NCI-H526 (cell line): ENCODE measurements around the gene ADARB2.

Experiments
- DNase-seq, 2 experiments: peaks; one replicate each; lab custom pipeline; 2025; lab: John Stamatoyannopoulos, UW

The ADARB2 gene

GRCh38 chr10:1187151-1187854 is 550.0 kb downstream of the ADARB2 start:
- no peak for DNase-seq

DNA sequence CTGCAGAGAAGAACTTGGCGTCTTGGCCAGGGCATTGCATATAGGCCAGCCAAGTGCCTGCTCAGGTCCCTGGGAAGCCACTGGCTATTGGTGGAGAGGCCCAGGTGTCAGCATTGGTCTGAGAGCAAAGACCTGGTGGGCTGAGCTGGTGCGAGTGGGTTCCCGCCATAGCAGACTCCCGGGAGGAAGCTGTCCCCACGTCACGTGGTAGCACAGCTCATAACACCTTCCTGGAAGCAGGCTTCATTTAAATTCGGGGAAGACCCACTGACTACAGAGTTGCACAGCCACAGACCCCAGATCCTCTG is 550.7 kb downstream of the ADARB2 start:
- DNase-seq, result no peak

GRCh38 chr10:1185911-1186682 is 551.2 kb downstream of the ADARB2 start:
- DNase-seq, result no peak

DNA sequence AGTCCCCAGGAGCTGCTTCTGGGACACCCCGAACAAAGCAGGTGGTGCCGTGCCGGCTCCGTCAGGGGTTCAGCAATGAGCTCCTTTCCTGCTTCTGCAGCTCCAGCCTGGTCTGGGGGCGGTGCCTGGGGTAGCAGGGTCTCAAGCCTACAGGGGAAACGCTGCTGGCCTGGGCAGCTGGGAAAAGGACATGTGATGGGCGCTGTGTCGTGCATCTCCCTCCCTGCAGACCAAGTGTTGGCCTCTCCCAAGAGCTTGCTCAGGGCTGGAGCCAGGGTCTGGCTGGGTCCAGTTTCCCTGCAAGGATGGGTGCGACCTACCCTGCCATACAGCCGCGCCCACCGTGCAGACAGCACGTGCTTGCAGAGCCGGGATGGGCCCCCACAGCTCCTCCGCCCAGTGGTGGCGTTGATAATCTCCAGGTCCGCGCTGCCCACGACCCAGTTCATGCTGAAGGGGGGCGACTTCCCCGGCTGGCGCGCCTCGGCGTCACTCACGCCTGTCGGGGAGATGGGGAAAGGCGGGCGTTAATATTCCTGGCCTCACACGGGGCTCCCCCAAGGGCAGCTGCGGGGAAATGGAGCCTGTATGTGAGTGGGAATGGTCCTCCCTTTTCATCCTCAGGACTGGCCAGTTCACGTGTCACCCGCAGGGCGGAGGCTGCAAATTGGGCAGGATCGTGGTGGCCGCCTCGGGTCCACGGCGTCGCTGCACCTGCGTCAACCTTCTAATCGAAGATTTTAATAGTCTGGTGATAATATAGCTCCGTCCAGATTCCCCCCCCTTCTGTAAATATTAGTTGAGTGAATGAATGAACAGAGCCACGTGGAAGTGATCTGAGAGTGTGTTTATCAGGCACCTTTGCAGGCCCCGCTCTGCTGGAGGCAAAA is 552.5 kb downstream of the ADARB2 start:
- no peak for DNase-seq

- DNase-seq, result no peak
Observed at GRCh38 chr10:1183701-1184100, 553.6 kb downstream of the ADARB2 start.

DNA sequence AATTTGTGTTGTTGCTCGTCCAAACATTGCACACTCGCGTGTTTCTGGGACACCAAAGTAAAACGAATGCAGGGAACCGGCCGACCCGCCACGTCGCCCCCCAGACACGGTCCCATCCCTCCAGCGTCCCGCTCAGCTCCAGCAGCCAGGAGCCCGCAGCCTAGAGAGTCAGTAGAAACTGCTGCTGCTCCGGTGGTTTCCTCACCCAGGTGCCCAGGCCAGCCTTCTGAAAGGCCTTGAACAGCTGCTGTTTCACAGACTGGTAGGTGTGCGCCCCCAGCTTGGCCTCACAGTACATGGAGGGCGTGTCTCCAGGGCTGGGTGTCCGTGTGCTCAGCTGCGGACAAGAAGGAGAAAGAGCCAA is 554.3 kb downstream of the ADARB2 start:
- DNase-seq, result no peak

DNA sequence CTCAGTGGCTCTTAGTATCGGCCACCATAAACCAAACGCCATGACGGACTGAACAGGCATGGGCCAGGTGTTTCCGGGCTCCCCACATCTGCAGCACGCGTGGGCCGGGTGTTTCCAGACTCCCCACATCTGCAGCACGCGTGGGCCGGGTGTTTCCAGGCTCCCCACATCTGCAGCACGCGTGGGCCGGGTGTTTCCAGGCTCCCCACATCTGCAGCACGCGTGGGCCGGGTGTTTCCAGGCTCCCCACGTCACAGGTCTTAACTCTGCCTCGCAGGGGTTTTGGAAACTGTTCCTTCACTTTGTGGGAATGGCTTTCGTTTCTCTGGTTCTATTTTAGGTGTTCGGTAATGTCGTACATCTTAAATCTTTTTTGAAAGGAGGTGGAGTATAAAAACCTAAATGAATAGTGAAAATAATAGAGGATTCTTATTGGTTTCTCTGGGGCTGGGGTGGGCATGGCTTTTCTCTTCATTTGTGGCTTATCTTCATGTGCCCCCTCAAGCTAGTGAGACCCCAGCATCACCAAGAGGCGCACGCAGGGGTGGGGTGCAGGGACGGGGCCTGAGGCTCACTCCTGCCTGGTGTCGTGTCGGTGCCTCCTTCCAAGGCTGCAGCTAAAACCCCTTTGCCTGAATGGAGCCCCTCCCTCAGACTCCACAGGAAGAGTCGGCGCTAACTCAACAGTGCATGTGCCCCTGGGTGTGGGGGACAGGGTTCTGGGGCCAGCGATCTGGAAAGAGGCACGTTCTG is 554.9 kb downstream of the ADARB2 start:
- DNase-seq, result no peak

GRCh38 chr10:1180836-1181235 is 556.5 kb downstream of the ADARB2 start:
- no peak for DNase-seq

DNA sequence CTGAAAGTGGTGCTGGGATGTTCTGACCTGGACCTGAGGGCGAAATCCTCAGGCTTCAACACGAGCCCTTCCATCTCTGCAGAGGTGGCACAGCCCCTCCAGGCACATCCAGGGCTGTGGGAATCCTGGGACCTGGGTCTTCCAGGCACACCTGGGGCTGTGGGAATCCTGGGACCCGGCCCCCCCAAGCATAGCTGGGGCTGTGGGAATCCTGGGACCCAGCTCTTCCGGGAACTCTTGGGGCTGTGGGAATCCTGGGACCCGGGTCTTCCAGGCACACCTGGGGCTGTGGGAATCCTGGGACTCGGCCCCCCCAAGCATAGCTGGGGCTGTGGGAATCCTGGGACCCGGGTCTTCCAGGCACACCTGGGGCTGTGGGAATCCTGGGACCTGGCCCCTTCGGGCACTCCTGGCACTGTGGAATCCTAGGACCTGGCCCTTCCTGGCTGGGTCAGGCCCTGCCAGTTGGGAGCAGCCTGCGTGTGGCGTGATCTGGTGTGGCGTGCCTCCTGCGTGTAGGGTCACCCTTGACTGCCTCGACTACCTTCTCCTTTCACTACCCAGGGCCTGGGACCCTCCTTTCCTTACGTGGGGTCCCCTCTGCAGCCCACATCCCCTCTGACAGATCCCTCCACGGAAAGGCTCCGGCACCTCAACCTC is 557.1 kb downstream of the ADARB2 start:
- no peak for DNase-seq

DNA sequence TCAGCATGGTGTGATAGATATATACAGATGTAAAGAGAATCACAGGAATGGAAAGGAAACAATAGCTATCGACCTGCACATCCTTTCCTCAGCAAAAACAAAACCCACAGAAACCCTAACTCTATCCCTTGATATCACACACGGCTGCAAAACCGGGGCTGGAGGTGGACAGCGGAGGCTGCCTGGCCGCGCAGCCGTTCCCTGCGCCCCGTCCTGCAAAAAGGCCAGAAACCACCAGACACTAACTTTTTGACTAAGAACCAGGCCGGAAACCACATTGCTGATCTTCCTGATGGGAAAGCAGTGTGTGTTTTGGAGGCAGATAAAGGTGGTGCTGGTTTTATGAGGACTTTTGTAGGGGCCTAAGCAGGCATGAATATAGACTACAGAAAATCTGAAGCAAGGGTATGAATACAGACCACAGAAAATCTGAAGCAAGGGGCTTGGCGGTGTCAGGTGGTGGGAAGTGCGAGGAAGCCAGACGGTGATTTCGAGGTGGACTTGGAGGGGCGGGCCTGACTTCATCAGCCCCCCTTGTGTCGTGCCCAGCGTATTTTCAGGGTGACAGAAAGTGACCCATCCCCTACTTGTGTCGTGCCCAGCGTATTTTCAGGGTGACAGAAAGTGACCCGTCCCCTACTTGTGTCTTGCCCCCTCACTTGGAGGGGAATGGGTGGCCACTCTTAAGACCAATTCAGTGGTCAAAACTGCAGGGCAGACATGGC is 557.8 kb downstream of the ADARB2 start:
- DNase-seq, result no peak

GRCh38 chr10:1178506-1178905 is 558.8 kb downstream of the ADARB2 start:
- no peak for DNase-seq

GRCh38 chr10:1177936-1178335 is 559.4 kb downstream of the ADARB2 start:
- DNase-seq, result no peak

GRCh38 chr10:1175956-1176565 is 561.3 kb downstream of the ADARB2 start:
- DNase-seq, result no peak

GRCh38 chr10:1174022-1174421 is 563.3 kb downstream of the ADARB2 start:
- no peak for DNase-seq

GRCh38 chr10:1173091-1173490 is 564.2 kb downstream of the ADARB2 start:
- DNase-seq, result no peak

DNA sequence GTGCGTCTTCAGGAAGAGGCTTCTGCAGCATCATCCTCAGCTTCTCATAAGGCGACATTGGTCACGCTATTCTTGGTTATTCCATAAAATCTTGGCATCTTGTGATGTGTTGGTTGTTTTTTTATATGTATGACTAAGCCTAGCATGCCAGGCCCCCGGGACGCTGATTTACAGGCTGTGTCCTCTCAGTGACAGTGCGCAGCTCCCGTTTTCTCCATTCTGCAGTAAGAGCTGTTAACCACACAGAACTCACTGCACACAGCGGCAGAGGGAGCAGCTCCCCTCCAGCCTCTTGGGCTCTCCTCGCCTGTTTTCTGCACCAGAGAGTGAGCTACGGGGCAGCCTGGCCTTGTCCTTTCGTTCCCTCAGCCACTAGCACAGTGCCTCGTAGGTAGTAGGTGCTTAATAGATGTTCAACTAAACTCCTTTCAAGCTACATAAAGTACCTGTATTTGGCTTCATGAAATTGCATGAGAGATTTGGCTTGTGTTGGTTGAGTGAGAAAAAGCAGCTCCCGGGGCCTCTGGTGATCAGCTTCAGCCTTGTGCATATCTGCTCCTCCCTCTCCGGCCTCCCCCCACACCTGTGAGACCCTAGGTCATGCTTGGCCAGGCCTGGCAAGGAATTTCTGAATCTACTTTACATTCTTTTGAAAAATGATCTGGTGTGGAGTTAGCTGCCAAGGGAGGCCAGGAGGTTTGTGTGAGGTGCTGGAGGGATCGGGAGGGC is 564.9 kb downstream of the ADARB2 start:
- no peak for DNase-seq

DNA sequence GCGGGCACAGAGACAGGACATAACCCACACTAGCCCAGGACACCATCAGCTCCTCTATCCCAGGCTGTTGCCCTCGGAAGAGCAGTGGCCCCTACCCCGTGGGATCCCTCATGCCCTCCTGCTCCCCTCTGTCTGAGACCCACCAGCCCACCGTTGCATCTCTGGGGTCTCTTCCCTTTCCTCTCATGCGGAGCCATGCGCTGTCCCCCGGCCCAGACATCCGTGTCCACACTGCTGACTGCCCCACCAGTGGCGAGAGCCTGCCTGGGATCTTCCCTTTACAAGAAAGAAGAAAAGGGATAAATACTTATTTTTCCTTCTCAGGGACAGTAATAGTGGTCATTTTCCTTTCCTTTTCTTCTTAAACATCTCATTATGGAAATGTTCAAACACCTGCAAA is 565.7 kb downstream of the ADARB2 start:
- DNase-seq, result no peak

GRCh38 chr10:1171182-1171581 is 566.1 kb downstream of the ADARB2 start:
- DNase-seq, result no peak

- DNase-seq, result no peak
Observed at GRCh38 chr10:1170867-1171180, 566.5 kb downstream of the ADARB2 start.
